Measurements from ENCODE around the gene CLNK.
A peak's percentile ranks its signal among the peaks of the same experiment; 100 is the strongest.

CLNK gene

GRCh38 chr4:10667701-10668326 is 16.8 kb downstream of the CLNK start:
- DNase-seq (ENCODE audit: low spot score) (no peak), ATAC-seq (ENCODE audit: low read depth) (no peak)
- Histone ChIP-seq H3K9me3 (ENCODE audit: severe bottlenecking) (no peaks in the 10 kb centered on the region), H3K36me3 (ENCODE audit: low read depth) (no peaks in the 10 kb centered on the region), H3K4me1 (ENCODE audit: insufficient read depth, poor library complexity, severe bottlenecking) (no peaks in the 10 kb centered on the region), H3K27ac (ENCODE audit: poor library complexity, severe bottlenecking) (no peak overlapping the region), H3K27me3 (ENCODE audit: insufficient read depth, poor library complexity, severe bottlenecking) (no peaks in the 10 kb centered on the region), H3K4me3 (ENCODE audit: severe bottlenecking) (no peak overlapping the region)
- no peak for TF ChIP-seq CTCF (IDR thresholded peaks at IDR 0.05; ENCODE audit: poor library complexity, severe bottlenecking)

- Histone ChIP-seq H3K27me3 (ENCODE audit: insufficient read depth, poor library complexity, severe bottlenecking) (no peaks in the 10 kb centered on the region), H3K27ac (ENCODE audit: poor library complexity, severe bottlenecking) (no peak overlapping the region), H3K9me3 (ENCODE audit: severe bottlenecking) (no peaks in the 10 kb centered on the region), H3K4me3 (ENCODE audit: severe bottlenecking) (no peak overlapping the region), H3K4me1 (ENCODE audit: insufficient read depth, poor library complexity, severe bottlenecking) (no peaks in the 10 kb centered on the region), H3K36me3 (ENCODE audit: low read depth) (no peaks in the 10 kb centered on the region)
- ATAC-seq (ENCODE audit: low read depth): no peak
- no peak for TF ChIP-seq CTCF (IDR thresholded peaks at IDR 0.05; ENCODE audit: poor library complexity, severe bottlenecking)
- DNase-seq (ENCODE audit: low spot score): no peak
These were observed 18.0 kb downstream of the CLNK start for GRCh38 chr4:10666616-10667015.

GRCh38 chr4:10664408-10664807 is 20.2 kb downstream of the CLNK start:
- Histone ChIP-seq H3K4me3 (ENCODE audit: severe bottlenecking) (no peak overlapping the region), H3K4me1 (ENCODE audit: insufficient read depth, poor library complexity, severe bottlenecking) (no peaks in the 10 kb centered on the region), H3K27ac (ENCODE audit: poor library complexity, severe bottlenecking) (no peak overlapping the region), H3K9me3 (ENCODE audit: severe bottlenecking) (no peaks in the 10 kb centered on the region), H3K27me3 (ENCODE audit: insufficient read depth, poor library complexity, severe bottlenecking) (no peaks in the 10 kb centered on the region), H3K36me3 (ENCODE audit: low read depth) (no peaks in the 10 kb centered on the region)
- peak; percentile 95 for ATAC-seq (ENCODE audit: low read depth)
- no peak for TF ChIP-seq CTCF (IDR thresholded peaks at IDR 0.05; ENCODE audit: poor library complexity, severe bottlenecking)
- DNase-seq (ENCODE audit: low spot score): no peak

- H3K9me3 ChIP-seq (ENCODE audit: severe bottlenecking): no peaks in the 10 kb centered on the region
- TF ChIP-seq CTCF (IDR thresholded peaks at IDR 0.05; ENCODE audit: poor library complexity, severe bottlenecking): no peak
- no peaks in the 10 kb centered on the region for H3K4me1 ChIP-seq (ENCODE audit: insufficient read depth, poor library complexity, severe bottlenecking)
- H3K27ac ChIP-seq (ENCODE audit: poor library complexity, severe bottlenecking): no peak overlapping the region
- ATAC-seq (ENCODE audit: low read depth) (no peak), DNase-seq (ENCODE audit: low spot score) (no peak)
- H3K4me3 ChIP-seq (ENCODE audit: severe bottlenecking): no peak overlapping the region
- H3K27me3 ChIP-seq (ENCODE audit: insufficient read depth, poor library complexity, severe bottlenecking): no peaks in the 10 kb centered on the region
- no peaks in the 10 kb centered on the region for H3K36me3 ChIP-seq (ENCODE audit: low read depth)
These were observed 21.6 kb downstream of the CLNK start for GRCh38 chr4:10662937-10663336.

GRCh38 chr4:10661047-10661446 is 23.5 kb downstream of the CLNK start:
- no peak for ATAC-seq (ENCODE audit: low read depth)
- Histone ChIP-seq H3K27me3 (ENCODE audit: insufficient read depth, poor library complexity, severe bottlenecking) (no peaks in the 10 kb centered on the region), H3K9me3 (ENCODE audit: severe bottlenecking) (no peaks in the 10 kb centered on the region), H3K36me3 (ENCODE audit: low read depth) (no peaks in the 10 kb centered on the region), H3K27ac (ENCODE audit: poor library complexity, severe bottlenecking) (no peak overlapping the region), H3K4me3 (ENCODE audit: severe bottlenecking) (no peak overlapping the region), H3K4me1 (ENCODE audit: insufficient read depth, poor library complexity, severe bottlenecking) (peaks cover 16% of the 10 kb centered on the region)
- no peak for DNase-seq (ENCODE audit: low spot score)
- no peak for TF ChIP-seq CTCF (IDR thresholded peaks at IDR 0.05; ENCODE audit: poor library complexity, severe bottlenecking)

Data from RWPE2 (cell line).